Transverse colon (tissue), 4 donors: ENCODE data around the gene NACA. TPM values are rescaled to one million over a fixed set of nuclear protein-coding genes. Genes with fewer than 3 reads are reported as not detected.
"Not testable (repeated sequence)": the region's sequence is repeated elsewhere in the genome, so short reads cannot be mapped to it uniquely, and the experiment has no call there.

Source experiments
- DNase-seq: peaks from one replicate; pipeline ENCODE4 v3.0.0-alpha.2; 2019
- H3K27ac ChIP-seq, 4 donors: fragments of 200-600 bp; sonication (generic); 2 replicates each; pipeline ENCODE4 v1.5.1; 2016 to 2018; ENCODE audit warnings: inconsistent platforms in 4 of 4
- H3K27me3 ChIP-seq: fragments of 200-600 bp; sonication (generic); 2 replicates; pipeline ENCODE4 v1.5.1; 2017; ENCODE audit warnings: inconsistent platforms
- H3K36me3 ChIP-seq, 4 donors: fragments of 200-600 bp; sonication (generic); 2 replicates each; pipeline ENCODE4 v1.5.1; 2017 to 2019; ENCODE audit warnings: inconsistent platforms in 4 of 4
- H3K4me1 ChIP-seq, 4 donors: fragments of 200-600 bp; sonication (generic); 2 replicates each; pipeline ENCODE4 v1.5.1; 2017 to 2020; ENCODE audit warnings: inconsistent platforms in 4 of 4
- H3K4me3 ChIP-seq, 4 donors: fragments of 200-600 bp; sonication (generic); 1 replicate in 1 of 4; 2 replicates in 3 of 4; pipeline versions ENCODE4 v1.5.1 to v1.6.1; 2017 to 2019; ENCODE audit warnings: inconsistent platforms in 4 of 4
- H3K9me3 ChIP-seq, 2 donors: fragments of 200-600 bp; sonication (generic); 2 replicates each; pipeline ENCODE4 v1.5.1; 2017 to 2019; ENCODE audit warnings: inconsistent platforms in 2 of 2
- CTCF ChIP-seq, 5 experiments: fragments of 200-600 bp in 3 of 5; fragments of 450-650 bp in 2 of 5; sonication (generic) in 3 of 5; IDR thresholded peaks; 1 replicate in 2 of 5; 2 replicates in 3 of 5; pipeline ENCODE4 v1.5.1; 2016 to 2017; ENCODE audit warnings: antibody characterized with exemption in 5 of 5, inconsistent platforms in 3 of 5, mild to moderate bottlenecking in 2 of 5, moderate library complexity in 1 of 5
- EP300 ChIP-seq: sonication (generic); formaldehyde crosslinking; IDR thresholded peaks from one replicate; pipeline ENCODE4 v1.6.1; 2017; ENCODE audit warnings: antibody characterized with exemption, low read depth
- POLR2A ChIP-seq: fragments of 450-650 bp; IDR thresholded peaks from one replicate; pipeline ENCODE4 v1.6.1; 2016; ENCODE audit warnings: antibody characterized with exemption, mild to moderate bottlenecking, moderate library complexity
- POLR2AphosphoS5 ChIP-seq, 3 donors: sonication (generic); formaldehyde crosslinking; IDR thresholded peaks; one replicate each; pipeline ENCODE4 v1.6.1; 2016; ENCODE audit warnings: antibody characterized with exemption in 3 of 3
- WGBS, 2 donors: methylation state at CpG; one replicate each; pipeline ENCODE4 v1.1.5; 2018; ENCODE audit warnings: low coverage in 1 of 2; 5-methylcytosine and 5-hydroxymethylcytosine counted together
- in situ Hi-C, 4 donors: fragments of 200-750 bp; cut with MboI; loops; one replicate each; pipeline versions ENCODE4 v1.15.0 to v1.15.1; 2017; ENCODE audit warnings: low sequenced_read_pairs in 3 of 4, low pct_ligation_motif_present in 1 of 4, low pct_unique_long_range_greater_than_20kb in 1 of 4
- intact Hi-C: fragments of 100-400 bp; cut with DNase I; formaldehyde crosslinking; loops from one replicate; pipeline ENCODE4 v1.15.1; 2023; ENCODE audit warnings: low total_unique reads
- total RNA-seq, 4 donors: library from RNA; depleted of rRNA; stranded (reverse); fragments of >200 nt; gene quantifications; one replicate each; pipeline ENCODE4 v1.1.0, GENCODE V29; 2016

NACA gene
- total RNA-seq, 4 donors from 2014 or later = 187 to 1,049 (median 756) TPM

DNA sequence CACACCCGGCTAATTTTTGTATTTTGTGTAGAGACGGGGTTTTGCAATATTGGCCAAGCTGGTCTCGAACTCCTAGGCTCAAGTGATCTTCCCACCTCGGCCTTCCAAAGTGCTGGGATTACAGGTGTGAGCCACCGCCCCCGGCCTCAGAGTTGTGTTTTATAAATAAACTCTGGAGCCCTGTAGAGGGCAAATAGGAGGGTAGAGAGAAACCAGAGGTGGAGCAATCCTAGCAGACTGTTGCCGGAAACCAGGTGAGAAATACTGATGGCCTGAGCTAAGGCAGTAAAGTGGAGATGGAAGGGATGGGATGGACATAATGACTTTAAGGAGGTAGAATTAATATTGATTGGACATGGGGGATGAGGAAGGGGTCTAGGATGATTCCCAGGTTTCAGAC lies 35.4 kb upstream of the NACA start:
- 85% methylated on average over 7 of the region's 7 CpGs; no CpG with 5 or more reads in 1 of the 2 donors for WGBS, 2 donors
- H3K4me3 ChIP-seq = no peak overlapping the region
- H3K4me1 ChIP-seq = no peaks in the 10 kb centered on the region
- in situ Hi-C loops (loop anchor here in 1 of 4 donors (25.0 kb wide), 1 partner anchor 427 kb away; no protein-coding TSS in a partner anchor), intact Hi-C loops (no loop called here)
- no peaks in the 10 kb centered on the region for H3K36me3 ChIP-seq
- no peaks in the 10 kb centered on the region for H3K27me3 ChIP-seq
- TF ChIP-seq POLR2AphosphoS5 (IDR thresholded peaks at IDR 0.05) = no peak
- TF ChIP-seq CTCF (IDR thresholded peaks at IDR 0.05) = no peak
- no peak for TF ChIP-seq POLR2A
- TF ChIP-seq EP300 = no peak
- no peak for DNase-seq
- H3K27ac ChIP-seq = no peak overlapping the region
- peaks cover 0 to 8% of the 10 kb centered on the region in 2 donors for H3K9me3 ChIP-seq

- in situ Hi-C loops = loop anchor here (5.0 to 25.0 kb wide), 3 partner anchors 228 to 428 kb away; a partner anchor contains a TSS
- H3K9me3 ChIP-seq = peaks cover 0 to 8% of the 10 kb centered on the region in 2 donors
- H3K27me3 ChIP-seq = no peaks in the 10 kb centered on the region
- intact Hi-C loops = no loop called here
- H3K36me3 ChIP-seq = no peaks in the 10 kb centered on the region
- DNase-seq = no peak
- no peak for TF ChIP-seq POLR2AphosphoS5 (IDR thresholded peaks at IDR 0.05)
- TF ChIP-seq EP300 = no peak
- TF ChIP-seq CTCF (IDR thresholded peaks at IDR 0.05) = no peak
- TF ChIP-seq POLR2A = no peak
- no peak overlapping the region for H3K27ac ChIP-seq
- WGBS, 2 donors = 47 to 53% methylated on average over 6 of the region's 6 CpGs
- no peak overlapping the region for H3K4me3 ChIP-seq
- H3K4me1 ChIP-seq = no peaks in the 10 kb centered on the region
Observed at GRCh38 chr12:56759263-56759908, 34.3 kb upstream of the NACA start.

DNA sequence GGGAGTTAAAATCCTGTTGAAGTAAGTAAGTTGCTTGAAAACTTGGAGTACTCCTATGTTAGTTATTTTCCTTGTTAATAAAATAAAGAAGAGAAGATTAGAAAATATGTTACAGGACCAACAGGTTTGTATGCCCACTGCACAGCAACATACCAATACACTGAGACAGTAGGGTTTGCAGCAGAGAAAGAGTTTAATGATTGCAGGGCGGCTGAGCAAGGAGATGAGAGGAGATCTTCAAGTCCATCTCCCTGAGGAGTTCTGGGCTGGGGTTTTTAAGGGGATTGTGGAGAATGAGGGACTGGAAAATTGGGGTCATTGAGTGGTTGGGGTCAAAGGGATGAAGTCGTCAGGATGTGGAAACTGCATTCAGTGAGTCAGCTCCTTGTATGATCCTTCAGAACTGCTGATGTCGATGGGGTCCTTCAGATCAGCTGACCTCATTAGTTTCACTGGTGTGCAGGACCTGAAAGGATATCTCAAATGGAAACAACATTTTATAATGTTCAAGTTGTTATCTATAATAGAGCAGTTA lies 33.7 kb upstream of the NACA start:
- no peaks in the 10 kb centered on the region for H3K4me1 ChIP-seq
- H3K36me3 ChIP-seq = no peaks in the 10 kb centered on the region
- no peak overlapping the region for H3K4me3 ChIP-seq
- in situ Hi-C loops (loop anchor here (5.0 to 25.0 kb wide), 3 partner anchors 229 to 429 kb away; a partner anchor contains a TSS), intact Hi-C loops (no loop called here)
- H3K9me3 ChIP-seq = peaks cover 0 to 8% of the 10 kb centered on the region in 2 donors
- no peaks in the 10 kb centered on the region for H3K27me3 ChIP-seq
- no peak overlapping the region for H3K27ac ChIP-seq
- 77 to 84% methylated on average over 3 of the region's 3 CpGs for WGBS, 2 donors
- DNase-seq = no peak
- TF ChIP-seq POLR2A = no peak
- TF ChIP-seq EP300 = no peak
- no peak for TF ChIP-seq POLR2AphosphoS5 (IDR thresholded peaks at IDR 0.05)
- TF ChIP-seq CTCF (IDR thresholded peaks at IDR 0.05) = no peak

GRCh38 chr12:56757971-56758370 lies 32.9 kb upstream of the NACA start:
- in situ Hi-C loops (loop anchor here (5.0 to 25.0 kb wide), 3 partner anchors 229 to 429 kb away; a partner anchor contains a TSS), intact Hi-C loops (loop anchor here (2.0 kb wide), 1 partner anchor 229 kb away; no protein-coding TSS in a partner anchor)
- not testable (repeated sequence) for DNase-seq, H3K4me1 ChIP-seq, H3K27me3 ChIP-seq, H3K27ac ChIP-seq, H3K4me3 ChIP-seq, H3K36me3 ChIP-seq, H3K9me3 ChIP-seq
- WGBS, 2 donors = 93 to 100% methylated on average over 1 of the region's 1 CpG
